ENCODE measurements around the gene IRF6.

- TF ChIP-seq HDAC2 (IDR thresholded peaks at IDR 0.05; ENCODE audit: borderline replicate concordance in 1 of 2, low read depth in 2 of 2, low read length in 2 of 2), result no peak
- no peak for TF ChIP-seq POLR2A (IDR thresholded peaks at IDR 0.05; ENCODE audit: control extremely low read depth in 1 of 2, low read depth in 2 of 2, low read length in 2 of 2)
- no peak for TF ChIP-seq EGR1 (IDR thresholded peaks at IDR 0.05; ENCODE audit: borderline replicate concordance, low read depth, low read length)
- no peak for TF ChIP-seq YY1 (IDR thresholded peaks at IDR 0.05; ENCODE audit: low read depth, low read length)
- TF ChIP-seq CTCF (IDR thresholded peaks at IDR 0.05; ENCODE audit: control extremely low read depth in 1 of 3, insufficient read depth in 1 of 3, low read depth in 1 of 3, low read length in 3 of 3), result no peak
- no peak for TF ChIP-seq POU5F1 (IDR thresholded peaks at IDR 0.05; ENCODE audit: low read depth, low read length)
- TF ChIP-seq CEBPB (IDR thresholded peaks at IDR 0.05; ENCODE audit: low read depth, low read length), result no peak
- no peak for TF ChIP-seq JUN (IDR thresholded peaks at IDR 0.05; ENCODE audit: low read depth, low read length)
- no peak for TF ChIP-seq POLR2AphosphoS5 (IDR thresholded peaks at IDR 0.05; ENCODE audit: low read depth, low read length)
- TF ChIP-seq SIN3A (conservative IDR thresholded peaks at IDR 0.05 in 1 of 2, IDR thresholded peaks at IDR 0.05 in 1 of 2; ENCODE audit: low read depth in 1 of 2, low read length in 2 of 2), result no peak
- TF ChIP-seq EZH2 (IDR thresholded peaks at IDR 0.05; ENCODE audit: low read depth, low read length, severe bottlenecking), result no peak
- TF ChIP-seq RNF2 (IDR thresholded peaks at IDR 0.05; ENCODE audit: borderline replicate concordance, low read depth, low read length, missing control alignments, poor library complexity, severe bottlenecking), result no peak
Measured at GRCh38 chr1:209777587-209777986, 28.4 kb downstream of the IRF6 start.

All from H1 (cell line).